GM19372 (cell line): ENCODE measurements around the gene CDK16.

Experiments
- ATAC-seq: cut with Tn5 transposase; IDR thresholded peaks from one replicate; pipeline ENCODE4 v1.9.1; 2021; ENCODE audit warnings: mild to moderate bottlenecking, low read depth, moderate library complexity; ENCODE audit not compliant: unreplicated experiment

CDK16 gene

DNA sequence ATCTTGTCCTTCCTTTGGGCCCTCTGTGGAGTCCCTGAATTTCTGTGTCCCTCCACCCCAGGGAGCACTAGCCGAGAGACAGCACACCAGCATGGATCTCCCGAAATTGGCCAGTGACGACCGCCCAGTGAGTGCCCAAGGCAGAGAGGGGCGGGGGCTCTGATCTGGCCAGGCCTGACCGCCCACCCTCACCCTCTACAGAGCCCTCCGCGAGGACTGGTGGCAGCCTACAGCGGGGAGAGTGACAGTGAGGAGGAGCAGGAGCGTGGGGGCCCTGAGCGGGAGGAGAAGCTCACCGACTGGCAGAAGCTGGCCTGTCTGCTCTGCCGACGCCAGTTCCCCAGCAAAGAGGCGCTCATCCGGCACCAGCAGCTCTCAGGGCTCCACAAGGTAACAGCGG lies 33.2 kb upstream of the CDK16 start:
- no peak for ATAC-seq

DNA sequence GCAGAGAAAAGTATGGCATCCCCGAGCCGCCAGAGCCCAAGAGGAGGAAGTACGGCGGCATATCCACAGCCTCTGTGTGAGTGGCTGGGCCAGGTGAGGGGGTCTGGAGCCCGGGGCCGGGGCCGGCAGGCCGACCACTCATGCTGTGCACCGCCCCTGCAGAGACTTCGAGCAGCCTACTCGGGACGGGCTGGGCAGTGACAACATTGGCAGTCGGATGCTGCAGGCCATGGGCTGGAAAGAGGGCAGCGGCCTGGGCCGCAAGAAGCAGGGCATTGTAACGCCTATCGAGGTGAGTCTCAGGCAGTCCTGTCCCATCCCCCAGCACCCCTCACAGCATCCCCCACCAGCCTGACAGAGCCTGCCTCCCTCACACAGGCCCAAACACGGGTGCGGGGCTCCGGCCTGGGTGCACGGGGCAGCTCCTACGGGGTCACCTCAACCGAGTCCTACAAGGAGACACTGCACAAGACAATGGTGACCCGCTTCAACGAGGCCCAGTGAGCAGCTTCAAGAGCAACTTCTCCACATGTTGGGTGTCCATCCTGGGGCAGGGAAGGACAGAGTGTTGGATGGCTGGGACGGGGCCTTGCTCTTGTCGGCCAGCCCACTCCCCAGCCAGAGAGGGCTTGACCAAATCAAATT lies 32.3 kb upstream of the CDK16 start:
- ATAC-seq: no peak

DNA sequence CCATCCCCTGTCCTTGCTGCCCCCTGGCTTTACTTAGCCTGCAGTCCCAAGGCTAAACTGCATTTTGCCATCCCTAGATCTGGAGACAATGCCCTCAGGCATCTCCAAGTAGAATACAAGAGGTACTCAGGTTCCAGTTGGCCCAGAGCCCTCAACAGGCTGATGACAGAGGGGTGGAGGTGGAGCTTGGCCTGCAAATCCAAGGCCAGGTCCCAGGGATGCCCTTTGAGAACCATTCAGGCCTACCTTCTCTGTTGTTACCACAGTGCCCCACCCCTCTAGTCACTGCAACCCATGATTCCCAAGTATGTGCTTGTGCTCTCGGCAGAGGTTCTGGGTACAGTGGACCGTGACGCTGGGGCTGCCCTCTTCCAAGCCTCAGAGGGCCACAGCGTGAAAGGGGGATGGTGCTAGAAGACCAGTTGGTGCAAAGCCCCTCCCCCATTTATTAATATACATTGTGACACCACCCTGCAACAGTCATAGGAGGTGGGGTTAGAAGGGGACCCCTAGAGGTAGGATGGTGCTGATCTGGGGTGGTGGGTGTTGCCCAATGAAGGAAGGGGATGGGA lies 31.3 kb upstream of the CDK16 start:
- no peak for ATAC-seq

DNA sequence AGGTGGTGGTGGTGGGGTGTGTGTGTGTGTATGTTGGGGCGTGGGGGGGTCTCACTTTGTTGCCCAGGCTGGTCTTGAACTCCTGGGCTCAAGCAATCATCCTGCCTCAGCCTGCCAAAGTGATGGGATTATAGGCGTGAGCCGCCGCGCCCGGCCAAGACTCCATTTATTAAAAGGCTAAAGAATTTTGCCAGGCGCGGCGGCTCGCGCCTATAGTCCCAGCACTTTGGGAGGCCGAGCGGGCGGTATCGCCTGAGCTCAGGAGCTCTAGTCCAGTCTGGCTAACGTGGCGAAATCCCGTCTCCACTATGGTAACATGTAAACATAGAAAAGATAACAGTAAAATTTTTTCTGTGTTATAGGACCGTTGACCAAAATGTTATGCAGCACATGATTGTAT lies 28.6 kb upstream of the CDK16 start:
- ATAC-seq: no peak

DNA sequence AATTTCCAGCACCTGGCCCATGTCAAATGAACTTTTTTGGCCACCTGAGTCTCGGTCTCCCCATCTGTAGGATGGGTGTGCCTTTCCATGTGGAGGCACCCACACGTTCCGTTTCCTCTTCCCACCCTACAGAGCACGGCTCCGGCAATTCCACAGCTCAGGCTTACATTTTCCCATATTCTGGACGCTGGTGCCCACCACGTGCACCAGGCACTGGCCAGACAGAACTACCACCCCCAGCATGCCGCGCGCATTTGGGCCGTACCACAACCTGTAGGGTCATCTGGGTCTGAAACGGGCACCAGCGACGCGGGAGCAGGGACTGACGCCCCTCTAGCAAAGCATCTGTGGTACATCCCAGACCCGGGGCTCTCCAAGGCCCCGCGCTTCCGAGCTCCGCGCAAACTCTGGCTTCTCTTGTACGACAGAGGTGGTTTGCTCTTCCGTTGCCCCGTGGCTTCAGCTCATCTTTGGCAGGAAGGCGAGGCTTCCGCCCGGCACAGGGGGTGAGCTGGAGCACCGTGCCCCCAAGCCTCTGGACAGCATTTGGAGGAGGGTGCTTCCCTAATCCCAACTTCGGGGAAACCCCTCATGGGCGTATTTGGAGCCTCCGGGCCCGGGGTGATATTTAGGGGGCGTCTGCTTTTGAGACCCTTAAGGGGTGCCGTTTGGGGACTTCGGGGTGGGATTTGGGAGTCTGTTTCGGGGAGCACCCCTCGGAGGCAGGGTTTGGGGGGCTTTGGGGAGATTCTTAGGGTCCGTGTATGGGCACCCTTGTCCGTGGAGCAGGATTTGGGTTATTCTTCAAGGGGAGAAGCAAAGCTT lies 27.8 kb upstream of the CDK16 start:
- peak; percentile 77 for ATAC-seq

DNA sequence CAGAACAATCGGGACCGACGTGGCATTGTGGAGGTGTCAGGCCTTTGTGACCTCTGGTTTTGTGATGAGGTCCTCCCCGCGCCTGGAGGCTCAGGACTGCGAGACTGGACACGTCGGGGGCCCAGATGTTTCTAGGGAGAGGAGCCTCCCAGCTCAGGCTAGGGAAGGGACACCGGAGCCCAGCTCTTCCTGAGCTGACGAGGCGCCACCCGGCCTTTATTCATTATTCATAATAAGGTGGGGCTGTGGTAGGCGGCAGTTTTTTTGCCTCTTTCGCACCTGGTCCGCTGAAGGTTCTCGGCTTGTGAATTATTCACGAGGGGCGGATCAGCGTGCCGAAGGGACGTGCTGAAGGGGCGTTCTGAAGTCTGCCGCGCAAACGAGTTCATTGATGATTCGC lies 27.1 kb upstream of the CDK16 start:
- ATAC-seq: no peak

DNA sequence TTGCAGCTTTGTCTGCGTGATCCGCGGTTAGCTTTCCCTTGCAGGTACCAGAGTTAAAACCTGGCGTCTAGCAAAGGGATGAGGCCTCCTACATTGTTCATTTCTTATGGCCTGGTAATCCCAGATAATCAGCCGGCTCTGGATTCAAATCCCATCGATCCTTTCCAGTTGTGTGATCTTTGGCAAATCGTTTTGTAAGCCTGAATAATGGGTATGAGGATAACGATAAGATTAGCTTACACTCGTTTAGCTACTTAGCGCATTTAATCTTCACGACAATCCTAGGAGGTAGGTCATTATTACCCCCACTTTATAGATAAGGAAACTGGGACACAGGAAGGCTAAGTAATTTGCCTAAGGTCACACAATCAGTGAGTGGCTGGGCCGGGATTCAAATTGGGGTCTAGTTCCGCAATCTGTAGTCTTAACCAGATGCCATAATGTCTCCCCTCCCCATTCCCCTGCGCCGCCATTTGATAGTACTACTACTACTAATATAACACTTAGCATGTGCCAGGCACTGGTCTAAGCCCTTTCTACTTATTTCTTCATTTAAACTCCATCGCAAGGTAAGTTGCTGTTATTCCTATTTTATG lies 26.6 kb upstream of the CDK16 start:
- no peak for ATAC-seq

DNA sequence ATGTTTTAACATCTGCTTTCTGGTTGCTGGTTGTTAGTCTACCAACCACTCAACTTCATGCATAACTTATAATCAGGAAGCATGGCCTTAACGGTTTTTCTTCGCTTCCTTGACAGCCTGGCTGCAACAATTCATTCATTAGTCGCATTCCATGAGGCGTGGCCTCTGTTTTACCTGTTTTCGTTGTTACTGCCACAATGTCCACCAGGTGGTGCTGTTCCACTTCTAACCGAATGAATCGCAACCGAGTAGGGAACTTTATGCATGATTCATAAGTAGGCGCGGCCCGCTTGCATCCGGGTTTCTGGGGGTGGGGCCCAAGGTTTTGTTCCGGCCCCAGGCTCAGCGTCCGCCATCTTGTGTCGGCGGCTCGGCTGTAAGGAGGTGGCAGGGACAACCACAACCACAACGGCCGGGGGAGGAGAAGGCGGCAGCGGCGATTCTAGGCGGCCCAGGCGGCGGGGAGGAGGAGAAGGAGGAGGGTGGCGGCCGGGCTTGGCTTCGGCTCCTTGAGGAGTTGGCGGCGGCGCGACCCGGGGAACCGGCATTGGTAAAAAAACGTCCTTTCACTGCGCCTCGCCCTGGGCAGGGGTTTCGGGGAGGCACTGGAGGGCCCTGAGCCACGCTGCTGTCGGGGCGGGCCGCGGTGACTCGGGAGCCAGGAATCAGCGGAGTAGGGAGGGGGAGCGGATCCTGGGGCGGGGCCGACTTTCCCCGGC lies 24.8 kb upstream of the CDK16 start, which contains the start of gene UBA1:
TSS of gene UBA1 (plus strand) at position 355 of the 719 bp plus-strand sequence. CDS start 4,974 bp downstream, outside the sequence.
- peak; percentile 45 for ATAC-seq

DNA sequence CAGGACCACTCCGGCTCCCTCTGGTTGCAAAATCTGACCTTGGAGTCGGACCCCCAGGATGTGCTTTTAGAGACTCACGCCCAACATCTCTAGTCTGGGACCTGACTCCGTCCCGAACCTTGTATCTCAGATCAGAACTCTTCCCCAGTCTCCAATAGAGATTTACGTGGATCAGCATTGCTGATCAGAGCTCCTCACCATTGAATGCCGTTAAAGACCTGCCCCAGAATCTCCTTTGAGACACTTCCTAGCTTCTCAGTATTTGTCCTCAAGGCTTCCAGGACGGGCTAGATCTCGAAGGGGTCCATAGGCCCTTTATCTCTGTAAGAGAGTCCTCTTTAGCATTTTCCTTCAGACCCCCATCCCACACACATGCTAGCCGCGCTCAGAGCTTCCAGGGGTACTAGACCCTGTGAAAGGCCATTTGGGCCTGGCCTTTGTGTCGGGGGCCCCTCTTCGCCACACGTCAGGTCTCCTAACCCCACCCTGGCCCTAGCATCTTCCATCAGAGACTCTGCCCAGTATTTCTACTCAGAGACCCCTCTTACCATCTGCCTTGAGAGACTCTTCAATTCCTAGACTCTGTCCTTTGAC lies 24.2 kb upstream of the CDK16 start:
- ATAC-seq: no peak

DNA sequence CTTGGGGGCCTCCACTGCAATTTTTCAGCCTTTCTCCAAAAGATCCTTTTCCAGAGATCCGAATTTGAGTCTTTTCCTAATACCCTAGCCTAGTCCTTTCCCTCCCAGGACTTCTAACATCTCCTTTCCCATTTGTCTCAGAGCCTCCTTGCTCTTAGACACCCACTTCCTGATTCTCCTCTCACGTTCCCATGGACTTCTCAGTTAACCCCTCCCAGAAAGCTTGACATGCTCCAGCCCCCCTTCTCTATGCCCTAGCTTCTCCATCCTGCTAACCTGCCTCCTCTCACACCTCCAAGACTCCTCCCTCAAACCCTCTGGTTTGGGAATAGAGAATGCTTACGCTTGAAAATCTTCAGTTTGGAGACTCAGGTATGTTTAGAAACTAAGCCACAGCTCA lies 22.4 kb upstream of the CDK16 start:
- no peak for ATAC-seq

DNA sequence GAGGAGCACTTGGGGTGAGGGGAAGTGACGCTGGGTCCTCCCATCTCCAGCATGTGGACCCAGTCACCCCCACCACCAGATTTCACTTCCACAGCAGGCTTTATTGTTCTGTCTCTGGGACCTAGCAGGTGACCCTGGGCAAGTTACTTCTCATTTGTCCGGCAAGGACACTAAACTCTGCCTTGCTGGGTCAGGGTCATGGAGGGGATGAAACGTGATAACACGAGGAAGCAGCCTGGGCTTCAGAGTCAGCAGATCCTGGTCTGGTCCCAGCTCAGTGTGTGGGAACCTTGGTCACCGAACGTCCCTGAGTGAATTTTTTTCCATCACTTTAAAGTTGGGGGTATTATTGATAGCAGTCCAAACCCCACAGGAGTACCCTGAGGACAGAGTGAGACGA lies 21.0 kb upstream of the CDK16 start:
- no peak for ATAC-seq

DNA sequence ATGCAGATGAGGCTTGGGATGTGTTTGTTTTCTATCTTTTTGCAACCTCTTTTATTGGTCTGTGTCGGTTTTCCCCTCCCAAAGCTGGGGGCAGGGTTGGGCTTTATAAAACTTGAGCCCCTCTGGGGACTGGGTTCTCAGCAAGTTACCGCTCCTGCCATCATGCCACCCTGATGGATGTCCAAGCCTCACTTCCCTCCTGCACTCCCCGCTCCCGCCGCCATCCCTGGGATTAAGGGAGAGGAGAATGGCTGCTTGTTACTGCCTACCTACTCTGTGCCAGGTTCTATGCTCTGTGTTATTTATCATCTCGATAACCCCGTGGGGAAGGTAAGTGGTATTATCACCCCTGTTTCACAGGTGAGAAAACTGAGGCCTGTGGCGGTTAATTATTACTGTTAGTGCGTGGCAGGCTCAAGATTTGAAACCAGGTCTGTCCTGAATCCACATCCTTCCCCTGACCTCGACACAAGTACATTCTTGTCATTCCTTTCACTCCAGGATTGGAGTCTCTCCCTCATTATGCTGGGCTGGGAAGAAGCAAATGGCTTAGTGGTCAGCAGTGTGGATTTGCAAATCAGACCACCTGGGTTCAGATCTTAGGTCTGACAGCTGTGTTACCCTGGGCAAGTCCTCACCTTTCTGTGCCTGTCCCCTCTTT lies 20.3 kb upstream of the CDK16 start:
- ATAC-seq: no peak

DNA sequence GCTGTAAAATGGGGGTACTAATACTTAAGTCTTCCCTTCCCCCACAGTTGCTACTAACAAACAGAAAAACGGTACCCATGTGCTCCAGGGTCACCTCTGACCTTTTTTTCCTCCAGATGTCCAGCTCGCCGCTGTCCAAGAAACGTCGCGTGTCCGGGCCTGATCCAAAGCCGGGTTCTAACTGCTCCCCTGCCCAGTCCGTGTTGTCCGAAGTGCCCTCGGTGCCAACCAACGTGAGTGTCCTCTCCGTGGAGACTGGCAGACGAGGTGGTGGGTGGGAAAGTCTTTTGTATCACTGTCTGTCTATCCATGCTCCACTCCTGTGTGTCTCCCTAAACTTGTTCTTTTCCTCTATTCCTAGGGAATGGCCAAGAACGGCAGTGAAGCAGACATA lies 19.8 kb upstream of the CDK16 start:
- no peak for ATAC-seq

DNA sequence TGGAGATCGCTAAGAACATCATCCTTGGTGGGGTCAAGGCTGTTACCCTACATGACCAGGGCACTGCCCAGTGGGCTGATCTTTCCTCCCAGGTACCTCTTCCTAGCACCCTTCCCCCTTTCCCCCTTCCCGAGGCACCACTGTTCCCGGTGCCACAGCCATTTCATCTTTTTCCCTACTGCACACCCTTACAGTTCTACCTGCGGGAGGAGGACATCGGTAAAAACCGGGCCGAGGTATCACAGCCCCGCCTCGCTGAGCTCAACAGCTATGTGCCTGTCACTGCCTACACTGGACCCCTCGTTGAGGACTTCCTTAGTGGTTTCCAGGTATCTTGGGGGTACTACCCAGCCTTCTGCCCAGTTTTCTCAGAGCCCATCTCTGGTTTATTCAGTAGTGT lies 19.2 kb upstream of the CDK16 start:
- no peak for ATAC-seq

DNA sequence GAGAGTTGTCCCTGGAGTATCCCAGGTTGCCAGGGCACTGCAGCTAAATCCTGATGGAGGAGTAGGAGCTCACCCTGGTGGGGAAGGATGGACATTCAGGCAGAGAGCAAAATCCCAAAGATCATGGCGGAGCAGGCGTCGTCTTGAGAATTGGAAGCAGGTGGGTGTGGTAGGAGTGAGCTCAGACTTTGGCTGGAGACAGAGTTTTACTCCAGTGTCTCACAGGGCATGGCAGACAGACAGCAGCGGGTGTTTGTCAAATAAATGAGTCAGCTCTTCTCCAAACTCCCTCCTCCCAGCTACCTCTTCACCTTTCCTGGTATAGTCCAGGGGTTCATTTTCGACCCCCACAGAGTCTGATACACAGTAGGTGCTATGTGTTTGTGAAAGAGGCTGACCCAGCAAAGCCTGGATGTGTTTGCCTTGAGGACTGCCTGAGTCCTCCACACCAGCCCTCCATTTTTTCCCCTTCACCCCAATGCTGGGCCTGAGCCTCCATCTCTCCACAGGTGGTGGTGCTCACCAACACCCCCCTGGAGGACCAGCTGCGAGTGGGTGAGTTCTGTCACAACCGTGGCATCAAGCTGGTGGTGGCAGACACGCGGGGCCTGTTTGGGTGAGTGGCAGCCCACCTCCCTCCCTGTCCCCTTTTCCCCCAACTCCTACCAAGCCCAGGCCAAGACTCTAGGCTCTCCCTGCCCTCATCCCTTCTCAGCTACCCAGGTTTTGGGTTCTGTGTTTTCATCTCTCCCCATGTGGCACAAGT lies 17.9 kb upstream of the CDK16 start:
- ATAC-seq: no peak

DNA sequence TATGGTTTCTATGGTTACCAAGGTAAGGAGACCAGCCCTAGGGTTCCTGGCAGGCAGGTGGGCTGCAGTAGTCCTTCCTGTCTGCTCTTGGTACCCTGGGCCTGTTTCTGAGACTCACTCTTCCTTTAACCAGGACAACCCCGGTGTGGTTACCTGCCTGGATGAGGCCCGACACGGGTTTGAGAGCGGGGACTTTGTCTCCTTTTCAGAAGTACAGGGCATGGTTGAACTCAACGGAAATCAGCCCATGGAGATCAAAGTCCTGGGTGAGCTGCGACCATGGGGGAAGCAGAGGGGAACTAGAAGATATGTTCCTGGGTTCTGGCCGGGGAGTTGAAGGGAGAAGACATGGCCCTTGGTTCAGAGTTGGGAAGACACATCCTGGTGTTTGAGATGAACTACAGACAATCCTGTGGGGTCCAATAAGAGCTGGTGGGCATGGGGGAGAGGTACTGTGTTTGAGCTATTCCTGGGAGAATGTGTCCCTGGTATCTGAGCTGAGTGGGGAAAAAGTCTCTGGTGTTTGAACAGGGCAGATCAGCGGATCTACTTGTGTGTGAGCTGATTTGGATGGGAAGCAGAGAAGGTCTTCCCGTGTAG lies 17.0 kb upstream of the CDK16 start:
- no peak for ATAC-seq

DNA sequence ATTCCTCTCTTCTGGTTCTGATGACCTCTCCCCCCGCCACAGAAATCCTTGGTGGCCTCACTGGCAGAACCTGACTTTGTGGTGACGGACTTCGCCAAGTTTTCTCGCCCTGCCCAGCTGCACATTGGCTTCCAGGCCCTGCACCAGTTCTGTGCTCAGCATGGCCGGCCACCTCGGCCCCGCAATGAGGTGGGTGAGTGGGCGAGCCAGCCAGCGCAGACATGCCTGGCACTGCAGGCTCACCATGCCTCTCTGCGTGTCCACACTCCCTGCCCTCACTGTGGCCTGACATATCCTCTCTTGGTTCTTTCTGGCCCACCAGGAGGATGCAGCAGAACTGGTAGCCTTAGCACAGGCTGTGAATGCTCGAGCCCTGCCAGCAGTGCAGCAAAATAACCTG lies 16.2 kb upstream of the CDK16 start:
- no peak for ATAC-seq

DNA sequence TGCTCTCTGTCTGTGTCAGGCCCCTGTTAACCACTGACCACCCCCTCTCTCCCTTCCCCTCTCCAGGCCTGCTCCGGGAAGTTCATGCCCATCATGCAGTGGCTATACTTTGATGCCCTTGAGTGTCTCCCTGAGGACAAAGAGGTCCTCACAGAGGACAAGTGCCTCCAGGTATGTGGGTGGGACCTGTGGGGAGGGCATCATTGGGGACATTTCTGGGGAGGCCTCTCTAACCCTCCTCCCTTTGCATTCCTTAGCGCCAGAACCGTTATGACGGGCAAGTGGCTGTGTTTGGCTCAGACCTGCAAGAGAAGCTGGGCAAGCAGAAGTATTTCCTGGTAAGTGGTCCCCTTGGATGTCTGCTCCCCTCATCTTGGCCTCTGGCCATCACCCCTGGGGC lies 15.6 kb upstream of the CDK16 start:
- ATAC-seq: no peak

DNA sequence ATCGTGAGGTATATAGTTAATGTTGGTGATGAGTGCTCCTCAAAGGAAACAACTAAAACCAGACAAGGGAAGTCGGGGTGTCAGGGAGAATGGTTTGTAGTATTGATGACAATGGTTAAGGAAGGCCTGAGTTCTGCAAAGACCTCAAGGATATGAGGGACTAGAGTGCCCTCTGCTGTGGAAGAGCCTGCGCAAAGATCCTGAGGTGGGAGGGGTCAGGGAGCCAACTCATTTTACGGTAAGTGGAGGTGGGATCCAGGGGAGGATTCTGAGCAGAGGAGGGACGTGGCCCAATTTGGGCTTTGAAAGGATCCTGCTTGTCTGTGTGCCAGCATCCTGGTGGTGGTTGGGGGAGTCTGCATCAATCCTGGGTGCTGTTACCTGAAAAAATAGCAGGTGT lies 13.5 kb upstream of the CDK16 start:
- no peak for ATAC-seq
